Chondrocyte (in vitro differentiated cells): Measurements from ENCODE around the gene NCAM1. TPM values are rescaled to one million over a fixed set of nuclear protein-coding genes. Genes with fewer than 3 reads are reported as not detected.

Experiments used
- DNase-seq: peaks from one replicate; pipeline ENCODE4 v3.0.0; 2021; ENCODE audit warnings: mixed read lengths, low spot score
- H3K27ac Mint-ChIP-seq: one replicate; pipeline ENCODE4 v1.8.0; 2021; ENCODE audit warnings: mild to moderate bottlenecking, moderate library complexity, mixed read lengths; ENCODE audit not compliant: unreplicated experiment
- H3K27me3 Mint-ChIP-seq: 2 replicates; pipeline ENCODE4 v1.8.0; 2021; ENCODE audit warnings: low read depth, mixed read lengths
- H3K36me3 Mint-ChIP-seq: 2 replicates; pipeline ENCODE4 v1.8.0; 2021; ENCODE audit warnings: low read depth, mixed read lengths
- H3K4me1 Mint-ChIP-seq: 2 replicates; pipeline ENCODE4 v1.8.0; 2021; ENCODE audit warnings: low read depth, mild to moderate bottlenecking, mixed read lengths
- H3K4me3 Mint-ChIP-seq: one replicate; pipeline ENCODE4 v1.8.0; 2021; ENCODE audit warnings: mild to moderate bottlenecking, moderate library complexity, mixed read lengths; ENCODE audit not compliant: unreplicated experiment
- H3K9me3 Mint-ChIP-seq: 2 replicates; pipeline ENCODE4 v1.8.0; 2021; ENCODE audit warnings: low read depth, mixed read lengths
- CTCF ChIP-seq: fragments of 200-600 bp; sonication (generic); IDR thresholded peaks from 2 replicates; pipeline ENCODE4 v1.5.0; 2021; ENCODE audit warnings: antibody characterized with exemption, mild to moderate bottlenecking, moderate library complexity
- total RNA-seq: library from RNA; stranded (reverse); gene quantifications from 3 replicates; pipeline ENCODE4 v1.2.1, GENCODE V29; 2021

The NCAM1 gene
- total RNA-seq, 1 donor from 2014 or later, result 3.9 TPM

- no peak for TF ChIP-seq CTCF
- H3K36me3 Mint-ChIP-seq, result no peaks in the 10 kb centered on the region
- peaks cover 2% of the 10 kb centered on the region for H3K27me3 Mint-ChIP-seq
- H3K4me3 Mint-ChIP-seq, result no peak overlapping the region
- no peak overlapping the region for H3K27ac Mint-ChIP-seq
- no peaks in the 10 kb centered on the region for H3K4me1 Mint-ChIP-seq
- H3K9me3 Mint-ChIP-seq, result peaks cover 10% of the 10 kb centered on the region
- no peak for DNase-seq
Observed at GRCh38 chr11:112995423-112996090, 34.3 kb downstream of the NCAM1 start.

- Mint-ChIP-seq H3K4me1 (no peaks in the 10 kb centered on the region), H3K27ac (no peak overlapping the region), H3K9me3 (peaks cover 10% of the 10 kb centered on the region), H3K36me3 (no peaks in the 10 kb centered on the region), H3K4me3 (no peak overlapping the region), H3K27me3 (peaks cover 2% of the 10 kb centered on the region)
- no peak for DNase-seq
- TF ChIP-seq CTCF, result no peak
Observed at GRCh38 chr11:112996994-112997393, 35.8 kb downstream of the NCAM1 start.

- H3K27ac Mint-ChIP-seq, result no peak overlapping the region
Observed at GRCh38 chr11:112997857-112998466, 36.7 kb downstream of the NCAM1 start.

DNA sequence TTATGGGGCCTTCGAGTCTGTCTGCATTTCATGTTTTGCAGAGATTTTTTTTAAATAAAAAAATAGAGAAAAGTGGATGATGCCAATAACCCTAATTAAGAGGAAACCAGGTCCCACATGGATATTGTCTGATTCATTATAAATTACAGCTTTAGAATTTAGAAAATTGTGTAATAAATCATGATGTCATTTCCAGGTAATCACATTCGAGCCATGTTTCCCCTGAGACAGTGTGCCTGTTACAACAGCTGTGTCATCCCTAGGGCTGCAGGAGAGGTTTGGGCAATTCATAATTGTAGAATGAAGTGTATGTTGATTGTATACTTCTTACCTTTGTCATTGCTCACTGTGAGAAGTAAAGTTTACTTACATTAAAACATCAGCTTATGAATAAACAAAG is 38.3 kb downstream of the NCAM1 start:
- no peak overlapping the region for H3K27ac Mint-ChIP-seq
- TF ChIP-seq CTCF, result no peak
- H3K36me3 Mint-ChIP-seq, result no peaks in the 10 kb centered on the region
- H3K9me3 Mint-ChIP-seq, result no peaks in the 10 kb centered on the region
- no peak for DNase-seq
- no peaks in the 10 kb centered on the region for H3K4me1 Mint-ChIP-seq
- peaks cover 3% of the 10 kb centered on the region for H3K27me3 Mint-ChIP-seq
- no peak overlapping the region for H3K4me3 Mint-ChIP-seq

More at GRCh38 chr11:112997857-112998466, 36.7 kb downstream of the NCAM1 start:
- no peak for DNase-seq
- Mint-ChIP-seq H3K9me3 (peaks cover 8% of the 10 kb centered on the region), H3K36me3 (no peaks in the 10 kb centered on the region), H3K4me3 (no peak overlapping the region), H3K4me1 (no peaks in the 10 kb centered on the region), H3K27me3 (peaks cover 2% of the 10 kb centered on the region)
- no peak for TF ChIP-seq CTCF

DNA sequence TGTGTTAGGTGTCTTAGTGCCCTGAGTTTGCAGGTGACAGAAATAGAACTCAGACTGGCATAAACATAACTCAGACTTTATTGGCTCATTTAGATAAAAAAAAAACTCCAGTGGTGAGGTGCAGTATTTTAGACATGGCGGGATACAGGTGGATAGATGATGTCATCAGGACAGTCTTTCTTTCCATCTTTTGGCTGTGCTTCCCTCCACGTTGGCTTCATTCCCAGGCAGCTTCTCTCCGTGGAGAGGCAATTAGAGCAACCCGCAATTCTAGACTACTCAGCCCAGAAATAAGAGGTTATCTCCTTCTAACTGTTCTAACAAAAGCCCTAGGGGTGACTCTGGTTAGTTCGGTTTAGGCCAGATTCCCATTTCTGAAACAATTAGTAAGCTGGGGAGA is 40.5 kb downstream of the NCAM1 start:
- H3K9me3 Mint-ChIP-seq, result peaks cover 7% of the 10 kb centered on the region
- H3K4me3 Mint-ChIP-seq, result no peak overlapping the region
- no peaks in the 10 kb centered on the region for H3K36me3 Mint-ChIP-seq
- no peak for DNase-seq
- no peak overlapping the region for H3K27ac Mint-ChIP-seq
- H3K27me3 Mint-ChIP-seq, result peaks cover 1% of the 10 kb centered on the region
- no peaks in the 10 kb centered on the region for H3K4me1 Mint-ChIP-seq
- TF ChIP-seq CTCF, result no peak
